ENCODE results near the gene BCL7A. TPM values are rescaled to one million over a fixed set of nuclear protein-coding genes. Genes with fewer than 3 reads are reported as not detected.

The BCL7A gene
- total and polyA plus RNA-seq, 2 of the 8 experiments (the other 6 are each of a cell fraction or from before 2014, with no cell fraction given): 11.9 to 12.7 TPM

- DNase-seq (ENCODE audit: low read depth in 1 of 2, low spot score in 2 of 2) (no peak), FAIRE-seq (no peak)
- H4K5ac ChIP-seq (ENCODE audit: insufficient read length, low read depth, low read length): no peak overlapping the region
- H4K91ac ChIP-seq (replicated peaks; ENCODE audit: insufficient read length, low read length): no peak overlapping the region
- peaks cover 0 to 5% (median 0%) of the 10 kb centered on the region in 4 experiments; a peak in 2 of 8 replicates for H3K36me3 ChIP-seq (ENCODE audit: control insufficient read depth in 2 of 4, insufficient read depth in 4 of 4, low read length in 3 of 4)
- no peaks in the 10 kb centered on the region for H3K27me3 ChIP-seq (replicated peaks in 1 of 4; ENCODE audit: control insufficient read depth in 3 of 4, extremely low read depth in 1 of 4, insufficient read depth in 3 of 4, low read length in 3 of 4)
- H3K9me3 ChIP-seq (ENCODE audit: insufficient read depth in 2 of 2, low read depth in 1 of 2, low read length in 1 of 2): no peaks in the 10 kb centered on the region
- ChIA-PET POLR2A (ENCODE audit: partially characterized antibody) (interaction anchor here (1.1 to 4.8 kb wide), 5 partner anchors 8 to 33 kb away, joined by 3 to 20 read pairs (median 5); partner anchors contain the start of gene MLXIP), CTCF (ENCODE audit: partially characterized antibody) (interaction anchor here (0.7 to 8.0 kb wide), 10 partner anchors 9 to 154 kb away, joined by 3 to 52 read pairs (median 6); no protein-coding TSS in a partner anchor)
- peaks cover 14% of the 10 kb centered on the region; the same call in 1 of the 2 replicates for H3K23me2 ChIP-seq (ENCODE audit: low read depth, low read length)
- H3K4me1 ChIP-seq (replicated peaks in 1 of 4; ENCODE audit: control insufficient read depth in 3 of 4, insufficient read depth in 4 of 4, low read length in 3 of 4): peaks cover 0 to 4% (median 1%) of the 10 kb centered on the region in 4 experiments; a peak in 4 of 7 replicates
- no peak overlapping the region for H2BK120ac ChIP-seq (replicated peaks; ENCODE audit: low read depth, low read length)
- no peak overlapping the region for H2AK5ac ChIP-seq (ENCODE audit: low read depth, low read length)
- no peak overlapping the region for H4K8ac ChIP-seq (ENCODE audit: extremely low read depth, insufficient read depth, low read length)
- H3K9ac ChIP-seq (replicated peaks in 1 of 4; ENCODE audit: extremely low read depth in 1 of 4, low read depth in 3 of 4, low read length in 3 of 4): no peak overlapping the region
- H2BK5ac ChIP-seq (ENCODE audit: low read depth, low read length): no peak overlapping the region
- 92% methylated on average over 2 of the region's 2 CpGs; no CpG with 5 or more reads in 1 of the 2 experiments for WGBS, 2 experiments (ENCODE audit: extremely low coverage in 1 of 2, insufficient coverage in 1 of 2, insufficient read length in 1 of 2, insufficient replicate concordance in 2 of 2, low coverage in 1 of 2, low lambda C conversion rate in 2 of 2, missing lambda C conversion rate in 1 of 2)
- no peak overlapping the region for H3K4me3 ChIP-seq (ENCODE audit: extremely low read depth in 1 of 4, insufficient read depth in 2 of 4, low read depth in 3 of 4, low read length in 4 of 4)
- no peak overlapping the region for H2BK20ac ChIP-seq (ENCODE audit: low read length)
- H3K79me1 ChIP-seq (ENCODE audit: low read depth, low read length): peaks cover 27% of the 10 kb centered on the region
- H3K18ac ChIP-seq (ENCODE audit: extremely low read depth, low read length): no peak overlapping the region; the same call in 1 of the 2 replicates
- peaks cover 5 to 21% of the 10 kb centered on the region in 2 experiments; a peak in 3 of 4 replicates for H3K79me2 ChIP-seq (ENCODE audit: control insufficient read depth in 1 of 2, insufficient read depth in 2 of 2, low read length in 2 of 2)
- no peak overlapping the region for H3K56ac ChIP-seq (replicated peaks; ENCODE audit: insufficient read length, low read depth, low read length)
- H3K23ac ChIP-seq (ENCODE audit: insufficient read length): no peak overlapping the region
- H2BK12ac ChIP-seq (ENCODE audit: low read depth, low read length): no peak overlapping the region
- H3K14ac ChIP-seq (ENCODE audit: insufficient read length): no peak overlapping the region
- H2AFZ ChIP-seq (ENCODE audit: low read length): no peak overlapping the region
- H4K20me1 ChIP-seq (replicated peaks in 1 of 2; ENCODE audit: control insufficient read depth in 1 of 2, insufficient read depth in 2 of 2, low read length in 2 of 2): peaks cover 2 to 17% of the 10 kb centered on the region in 2 experiments
- H3K4ac ChIP-seq (replicated peaks; ENCODE audit: insufficient read length, low read depth, low read length): no peak overlapping the region
- no peak overlapping the region for H2BK15ac ChIP-seq (ENCODE audit: low read length)
- H3K4me2 ChIP-seq (ENCODE audit: insufficient read depth in 1 of 2, low read depth in 2 of 2, low read length in 2 of 2): no peak overlapping the region
- no peak overlapping the region for H3K27ac ChIP-seq (ENCODE audit: low read depth, low read length)
- TF ChIP-seq ASH2L (IDR thresholded peaks at IDR 0.05; ENCODE audit: low read length): no peak
- TF ChIP-seq TBP (IDR thresholded peaks at IDR 0.05; ENCODE audit: low read depth, low read length): no peak
- TF ChIP-seq SUZ12 (IDR thresholded peaks at IDR 0.05; ENCODE audit: low read length): no peak
- no peak for TF ChIP-seq MAFK (IDR thresholded peaks at IDR 0.05; ENCODE audit: low read depth, low read length)
- no peak for TF ChIP-seq BACH1 (IDR thresholded peaks at IDR 0.05; ENCODE audit: low read length)
- TF ChIP-seq SP1 (IDR thresholded peaks at IDR 0.05; ENCODE audit: low read depth, low read length): no peak
- TF ChIP-seq ATF2 (IDR thresholded peaks at IDR 0.05; ENCODE audit: low read length): no peak
- TF ChIP-seq E2F6 (IDR thresholded peaks at IDR 0.05): no peak
- TF ChIP-seq FOSL1 (IDR thresholded peaks at IDR 0.05; ENCODE audit: insufficient read depth, low read depth, low read length): no peak
- no peak for TF ChIP-seq CREB1 (IDR thresholded peaks at IDR 0.05)
These were observed 67.4 kb downstream of the BCL7A start for GRCh38 chr12:122089077-122089476.
